OCI-LY1 (cell line): ENCODE results near the gene LIM2.

ENCODE experiments used
- H2AFZ ChIP-seq: fragments of 200-600 bp; sonication (generic), shearing (Covaris generic); 2 replicates; pipeline ENCODE4 v1.6.0; 2014; ENCODE audit warnings: antibody characterized with exemption, mild to moderate bottlenecking, low read length
- H3F3A ChIP-seq: fragments of 200-600 bp; sonication (generic), shearing (Covaris generic); 2 replicates; pipeline ENCODE4 v1.6.0; 2014; ENCODE audit warnings: mild to moderate bottlenecking, antibody characterized with exemption, low read length, moderate library complexity; ENCODE audit not compliant: insufficient read depth
- H3K27ac ChIP-seq: fragments of 200-600 bp; sonication (generic); 2 replicates; pipeline ENCODE4 v1.5.1; 2014; ENCODE audit warnings: low read length, mixed run types, mild to moderate bottlenecking, low read depth; ENCODE audit not compliant: poor library complexity, severe bottlenecking
- H3K27me3 ChIP-seq: fragments of 200-600 bp; sonication (generic); 2 replicates; pipeline ENCODE4 v1.6.0; 2014; ENCODE audit warnings: antibody characterized with exemption, mild to moderate bottlenecking, low read length, moderate library complexity; ENCODE audit not compliant: insufficient read depth
- H3K36me3 ChIP-seq: fragments of 200-600 bp; sonication (generic); 2 replicates; pipeline ENCODE4 v1.6.1; 2014; ENCODE audit warnings: mild to moderate bottlenecking, antibody characterized with exemption, low read length, moderate library complexity, mixed read lengths; ENCODE audit not compliant: insufficient read depth
- H3K4me1 ChIP-seq: fragments of 200-600 bp; sonication (generic); 2 replicates; pipeline ENCODE4 v1.5.1; 2014; ENCODE audit warnings: mild to moderate bottlenecking, low read length, moderate library complexity; ENCODE audit not compliant: insufficient read depth, severe bottlenecking
- H3K4me2 ChIP-seq: fragments of 200-600 bp; sonication (generic), shearing (Covaris generic); 2 replicates; pipeline ENCODE4 v1.6.1; 2014; ENCODE audit warnings: low read length
- H3K4me3 ChIP-seq: fragments of 200-600 bp; sonication (generic); 2 replicates; pipeline ENCODE4 v1.5.1; 2014; ENCODE audit warnings: low read length, low read depth, mild to moderate bottlenecking, mixed read lengths; ENCODE audit not compliant: poor library complexity, severe bottlenecking
- H3K79me2 ChIP-seq: fragments of 200-600 bp; shearing (Covaris generic); 2 replicates; pipeline ENCODE4 v1.6.1; 2016; ENCODE audit warnings: mixed run types, low read length, mixed read lengths; ENCODE audit not compliant: insufficient read depth
- H3K9ac ChIP-seq: fragments of 200-600 bp; sonication (generic), shearing (Covaris generic); 2 replicates; pipeline ENCODE4 v1.6.1; 2014; ENCODE audit warnings: mild to moderate bottlenecking, low read length, mixed read lengths
- H3K9me2 ChIP-seq: fragments of 200-600 bp; sonication (generic), shearing (Covaris generic); 2 replicates; pipeline ENCODE4 v1.6.1; 2014; ENCODE audit warnings: low read depth, mild to moderate bottlenecking, low read length, mixed read lengths
- H3K9me3 ChIP-seq: fragments of 200-600 bp; shearing (Covaris generic); 2 replicates; pipeline ENCODE4 v1.6.1; 2014; ENCODE audit warnings: low read length, mixed read lengths
- H4K20me1 ChIP-seq: fragments of 200-600 bp; sonication (generic), shearing (Covaris generic); 2 replicates; pipeline ENCODE4 v1.6.0; 2016; ENCODE audit warnings: mild to moderate bottlenecking, low read length; ENCODE audit not compliant: insufficient read depth
- CTCF ChIP-seq: fragments of 200-600 bp; sonication (generic), shearing (Covaris generic); IDR thresholded peaks from 2 replicates; pipeline ENCODE4 v1.5.1; 2017; ENCODE audit warnings: mild to moderate bottlenecking, antibody characterized with exemption, low read length, moderate library complexity, mixed read lengths
- EZH2 ChIP-seq: fragments of 200-600 bp; sonication (generic), shearing (Covaris generic); IDR thresholded peaks from 2 replicates; pipeline ENCODE4 v1.8.0; 2017; ENCODE audit warnings: borderline replicate concordance, mixed run types, mild to moderate bottlenecking, antibody characterized with exemption, low read length, moderate library complexity, mixed read lengths

Gene LIM2

GRCh38 chr19:51380379-51380778 lies 7.4 kb downstream of the LIM2 start:
- Histone ChIP-seq H3K4me3 (no peak overlapping the region), H3K27ac (no peak overlapping the region), H4K20me1 (no peaks in the 10 kb centered on the region), H3K4me1 (no peaks in the 10 kb centered on the region), H3K4me2 (no peak overlapping the region), H3F3A (no peaks in the 10 kb centered on the region), H2AFZ (no peak overlapping the region), H3K36me3 (no peaks in the 10 kb centered on the region; the same call in 1 of the 2 replicates), H3K9me3 (no peaks in the 10 kb centered on the region), H3K9me2 (no peaks in the 10 kb centered on the region), H3K27me3 (peaks cover 12% of the 10 kb centered on the region; the same call in 1 of the 2 replicates), H3K79me2 (no peaks in the 10 kb centered on the region), H3K9ac (no peak overlapping the region)
- TF ChIP-seq EZH2, result no peak
- TF ChIP-seq CTCF, result no peak

- Histone ChIP-seq H2AFZ (no peak overlapping the region), H3K36me3 (no peaks in the 10 kb centered on the region; the same call in 1 of the 2 replicates), H3K4me1 (no peaks in the 10 kb centered on the region), H3K9me3 (no peaks in the 10 kb centered on the region), H3K4me3 (no peak overlapping the region), H3F3A (no peaks in the 10 kb centered on the region), H4K20me1 (no peaks in the 10 kb centered on the region), H3K27me3 (peaks cover 15% of the 10 kb centered on the region; the same call in 1 of the 2 replicates), H3K4me2 (no peak overlapping the region), H3K27ac (no peak overlapping the region), H3K79me2 (no peaks in the 10 kb centered on the region), H3K9ac (no peak overlapping the region), H3K9me2 (no peaks in the 10 kb centered on the region)
- TF ChIP-seq EZH2 (no peak), CTCF (no peak)
These were observed 10.4 kb downstream of the LIM2 start for GRCh38 chr19:51377422-51377821.

- Histone ChIP-seq H3K36me3 (no peaks in the 10 kb centered on the region; the same call in 1 of the 2 replicates), H3K4me1 (no peaks in the 10 kb centered on the region), H3K4me3 (no peak overlapping the region), H3K9me3 (no peaks in the 10 kb centered on the region), H2AFZ (no peak overlapping the region), H3K9me2 (no peaks in the 10 kb centered on the region), H3K79me2 (no peaks in the 10 kb centered on the region), H3K9ac (no peak overlapping the region), H3F3A (no peaks in the 10 kb centered on the region), H3K4me2 (no peak overlapping the region), H4K20me1 (no peaks in the 10 kb centered on the region), H3K27me3 (peaks cover 9% of the 10 kb centered on the region; the same call in 1 of the 2 replicates), H3K27ac (no peak overlapping the region)
- TF ChIP-seq EZH2, result no peak
- TF ChIP-seq CTCF, result no peak
These were observed 12.1 kb downstream of the LIM2 start for GRCh38 chr19:51375504-51376221.
